IPS DF 4.7 (cell line): ENCODE measurements around the gene CREB3.

Experiments used
- DNase-seq: peaks from one replicate; pipeline ENCODE4 v3.0.0-alpha.2; 2013; ENCODE audit warnings: low spot score; ENCODE audit errors: extremely low read depth

CREB3 gene

GRCh38 chr9:35726931-35727330 is 5.5 kb upstream of the CREB3 start:
- DNase-seq, result no peak

- no peak for DNase-seq
Observed at GRCh38 chr9:35727676-35728040, 4.8 kb upstream of the CREB3 start.

- DNase-seq, result no peak
Observed at GRCh38 chr9:35728041-35728971, 4.2 kb upstream of the CREB3 start.

GRCh38 chr9:35729101-35729500 is 3.4 kb upstream of the CREB3 start:
- DNase-seq, result no peak

GRCh38 chr9:35729700-35730485 is 2.6 kb upstream of the CREB3 start:
- DNase-seq, result no peak

GRCh38 chr9:35730486-35730854 is 2.0 kb upstream of the CREB3 start:
- no peak for DNase-seq

- no peak for DNase-seq
Observed at GRCh38 chr9:35731415-35732184, 866 bp upstream of the CREB3 start.

- no peak for DNase-seq
Observed at GRCh38 chr9:35732800-35733541, 505 bp downstream of the CREB3 start.

- DNase-seq, result no peak
Observed at GRCh38 chr9:35734096-35734495, 1.6 kb downstream of the CREB3 start.

- DNase-seq, result no peak
Observed at GRCh38 chr9:35736201-35736633, 3.8 kb downstream of the CREB3 start.

GRCh38 chr9:35737143-35737542 is 4.7 kb downstream of the CREB3 start:
- no peak for DNase-seq

- no peak for DNase-seq
Observed at GRCh38 chr9:35738186-35738585, 5.7 kb downstream of the CREB3 start.

- no peak for DNase-seq
Observed at GRCh38 chr9:35738924-35739323, 6.5 kb downstream of the CREB3 start.

- DNase-seq, result no peak
Observed at GRCh38 chr9:35740243-35740642, 7.8 kb downstream of the CREB3 start.

GRCh38 chr9:35741740-35742139 is 9.3 kb downstream of the CREB3 start:
- DNase-seq, result no peak

- no peak for DNase-seq
Observed at GRCh38 chr9:35743452-35743851, 11.0 kb downstream of the CREB3 start.

GRCh38 chr9:35743880-35744518 is 11.5 kb downstream of the CREB3 start:
- DNase-seq, result no peak

- no peak for DNase-seq
Observed at GRCh38 chr9:35745569-35745968, 13.1 kb downstream of the CREB3 start.

GRCh38 chr9:35746583-35746982 is 14.1 kb downstream of the CREB3 start:
- DNase-seq, result no peak

- DNase-seq, result no peak
Observed at GRCh38 chr9:35748242-35748857, 15.9 kb downstream of the CREB3 start.
